Measurements from ENCODE around the gene KRTAP21-2. TPM values are rescaled to one million over a fixed set of nuclear protein-coding genes. Genes with fewer than 3 reads are reported as not detected.
"Not testable (repeated sequence)": the region's sequence is repeated elsewhere in the genome, so short reads cannot be mapped to it uniquely, and the experiment has no call there.

Gene KRTAP21-2
- not detected for total RNA-seq

DNA sequence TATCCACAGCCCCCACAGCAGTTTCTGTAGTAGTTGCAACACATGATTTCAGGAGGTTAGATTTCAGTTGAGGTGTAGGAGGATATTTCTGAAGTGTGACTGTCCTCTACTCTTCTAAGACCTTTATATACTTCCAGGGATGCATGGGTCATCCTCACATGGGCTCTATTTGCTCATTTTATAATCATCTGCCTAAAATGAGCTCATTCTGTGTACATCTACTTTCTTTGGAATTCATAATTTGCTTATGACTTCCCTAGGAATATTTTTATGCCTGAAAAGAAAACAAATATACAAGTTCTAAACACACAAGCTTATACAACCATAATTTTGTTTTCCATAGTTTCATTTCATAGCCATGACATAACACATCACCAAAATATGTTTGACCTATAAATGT lies at the start of gene KRTAP21-2:
Gene KRTAP21-2 (minus strand): TSS at position 101 of the 400 bp plus-strand sequence. CDS start 57 bp downstream, at position 44.
- Mint-ChIP-seq H3K4me1 (no peaks in the 10 kb centered on the region), H3K27me3 (no peaks in the 10 kb centered on the region), H3K27ac (no peak within 1 kb of the TSS)

DNA sequence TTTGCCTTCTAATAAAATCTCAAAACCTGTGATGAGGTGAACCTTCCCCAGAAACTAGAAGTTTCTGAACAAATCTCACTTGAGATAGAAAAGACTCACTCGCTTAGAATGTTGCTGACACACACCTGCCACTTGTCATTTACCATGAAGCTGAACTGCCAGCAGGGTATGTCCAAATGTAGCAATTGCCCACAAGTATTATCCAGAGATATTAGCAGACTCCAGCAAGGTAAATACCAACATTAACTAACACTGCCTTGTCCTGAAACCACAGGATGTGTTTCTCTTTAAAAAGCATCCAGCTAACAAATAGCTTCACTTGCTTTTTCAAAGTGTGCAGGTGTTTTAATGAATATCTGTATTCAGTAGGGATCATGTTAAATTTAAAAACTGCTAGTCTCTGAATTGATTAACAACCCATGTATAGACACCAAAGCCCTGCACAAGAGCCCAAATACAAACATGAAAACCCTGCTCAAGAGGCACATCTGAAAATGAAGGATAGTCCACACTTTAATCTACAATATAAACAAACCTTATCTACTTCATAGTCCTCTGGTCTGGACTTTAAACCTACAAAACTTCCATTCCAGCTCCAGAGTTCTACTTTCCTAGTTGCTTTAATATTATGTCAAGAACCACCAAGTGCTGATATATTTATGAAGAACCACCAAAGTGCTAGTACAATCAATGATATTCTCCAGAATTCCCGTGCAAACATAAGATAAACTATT lies 46.7 kb upstream of the KRTAP21-2 start:
- H3K36me3 Mint-ChIP-seq = no peaks in the 10 kb centered on the region
- peaks cover 10% of the 10 kb centered on the region for H3K27me3 Mint-ChIP-seq
- no peak overlapping the region for H3K4me3 Mint-ChIP-seq
- no peaks in the 10 kb centered on the region for H3K9me3 Mint-ChIP-seq
- H3K4me1 Mint-ChIP-seq = no peaks in the 10 kb centered on the region
- no peak for DNase-seq
- no peak overlapping the region for H3K27ac Mint-ChIP-seq

More for the DNA sequence above, at the start of gene KRTAP21-2:
- Mint-ChIP-seq H3K9me3 (peaks cover 4% of the 10 kb centered on the region), H3K36me3 (no peaks in the 10 kb centered on the region), H3K4me3 (no peak within 1 kb of the TSS)
- no peak for DNase-seq

DNA sequence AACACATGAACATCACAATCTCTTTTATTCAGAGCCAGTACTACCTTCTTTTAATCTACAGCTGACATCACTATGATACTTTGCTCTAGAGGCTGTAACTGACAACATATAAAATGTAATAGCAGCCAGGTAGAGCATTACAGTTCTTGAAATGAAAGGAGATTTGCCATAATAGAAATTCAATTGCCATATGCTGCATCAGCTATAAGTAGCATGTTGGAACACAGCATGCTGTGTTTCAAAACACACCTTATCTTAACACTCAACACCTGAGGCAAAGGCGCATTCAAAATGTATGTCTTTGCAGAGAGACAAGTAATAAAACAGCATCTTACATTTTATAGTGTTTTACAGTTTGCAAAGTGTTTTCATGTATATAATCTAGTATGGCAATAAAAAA lies 32.2 kb upstream of the KRTAP21-2 start:
- Mint-ChIP-seq H3K27ac (no peak overlapping the region), H3K27me3 (peaks cover 7% of the 10 kb centered on the region), H3K4me1 (no peaks in the 10 kb centered on the region), H3K4me3 (no peak overlapping the region), H3K36me3 (no peaks in the 10 kb centered on the region), H3K9me3 (peaks cover 2% of the 10 kb centered on the region)
- DNase-seq = no peak

DNA sequence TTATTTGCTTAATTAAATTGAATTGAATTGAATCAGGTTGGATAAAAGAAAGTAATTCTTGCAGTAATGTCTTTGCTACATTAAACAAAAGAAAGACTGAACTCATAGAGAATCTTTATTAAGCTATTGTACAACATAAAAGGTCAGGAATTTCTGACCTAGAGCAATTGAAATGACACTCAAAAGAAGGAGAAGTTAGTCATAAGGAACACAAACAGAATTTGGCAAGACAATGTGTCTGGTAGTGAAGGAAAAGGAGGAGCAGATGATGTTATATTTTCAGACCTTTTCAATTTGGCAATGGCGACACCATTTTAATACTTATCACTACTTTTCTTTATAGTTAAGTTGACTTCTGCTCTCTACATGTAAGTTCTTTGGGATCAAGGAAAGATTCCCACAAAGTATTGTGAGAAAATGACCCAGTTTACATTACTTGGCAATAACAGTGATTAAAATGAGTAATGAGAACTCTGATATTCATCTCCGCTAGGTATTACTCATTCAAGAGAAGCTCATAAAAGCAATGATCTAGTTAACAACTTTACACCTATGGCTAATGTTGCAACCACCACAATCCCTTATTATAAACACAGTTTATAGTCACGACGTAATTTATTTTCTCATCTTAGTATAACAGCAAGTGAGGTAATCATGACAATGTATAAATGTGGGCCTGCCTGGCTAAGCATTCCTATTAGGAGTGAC lies 22.8 kb upstream of the KRTAP21-2 start:
- DNase-seq = no peak
- Mint-ChIP-seq H3K27me3 (peaks cover 8% of the 10 kb centered on the region), H3K4me1 (no peaks in the 10 kb centered on the region), H3K4me3 (no peak overlapping the region), H3K27ac (no peak overlapping the region), H3K9me3 (no peaks in the 10 kb centered on the region), H3K36me3 (no peaks in the 10 kb centered on the region)

DNA sequence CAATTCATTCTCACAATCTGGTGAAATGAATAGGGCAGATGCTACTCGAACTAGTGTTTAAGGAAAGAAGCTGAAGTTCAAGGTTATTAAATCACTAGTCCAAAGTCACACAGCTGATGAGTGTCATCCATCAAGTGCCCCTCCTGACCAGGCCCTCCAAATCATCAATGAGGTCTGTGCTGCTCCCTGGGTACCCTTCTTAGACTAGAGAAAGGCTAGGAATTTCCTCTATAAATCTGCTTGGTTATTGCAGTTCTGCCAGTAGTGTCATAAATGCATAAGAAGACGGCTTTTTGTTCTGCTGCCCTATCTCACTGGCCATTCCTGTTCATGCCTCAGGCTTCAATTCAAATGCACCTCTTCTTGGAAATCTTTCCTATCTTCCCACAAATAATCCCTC lies 13.7 kb upstream of the KRTAP21-2 start:
- Mint-ChIP-seq H3K27me3 (peaks cover 18% of the 10 kb centered on the region), H3K36me3 (no peaks in the 10 kb centered on the region), H3K9me3 (no peaks in the 10 kb centered on the region), H3K4me3 (no peak overlapping the region), H3K27ac (no peak overlapping the region), H3K4me1 (no peaks in the 10 kb centered on the region)
- no peak for DNase-seq

DNA sequence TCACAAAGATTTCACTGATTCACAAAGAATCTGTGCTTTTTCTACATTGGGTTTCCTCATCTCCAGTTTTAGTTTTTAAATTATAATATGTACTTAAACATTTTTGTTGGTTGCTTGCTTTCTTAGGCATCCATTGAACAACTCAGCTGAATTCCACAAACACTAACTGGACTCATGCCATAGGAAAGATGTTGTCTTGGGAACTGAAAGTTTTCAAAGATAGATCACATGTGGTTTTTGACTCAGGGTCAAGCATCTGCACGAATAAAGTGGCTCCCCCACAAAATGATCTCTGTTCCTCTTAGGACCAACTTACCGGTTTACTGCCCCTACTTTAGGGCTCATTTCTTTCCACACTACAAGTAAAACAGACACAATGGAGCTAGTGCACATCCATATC lies 11.2 kb upstream of the KRTAP21-2 start:
- Mint-ChIP-seq H3K4me1 (no peaks in the 10 kb centered on the region), H3K27ac (no peak overlapping the region), H3K27me3 (peaks cover 22% of the 10 kb centered on the region), H3K36me3 (no peaks in the 10 kb centered on the region), H3K9me3 (no peaks in the 10 kb centered on the region), H3K4me3 (no peak overlapping the region)
- no peak for DNase-seq

DNA sequence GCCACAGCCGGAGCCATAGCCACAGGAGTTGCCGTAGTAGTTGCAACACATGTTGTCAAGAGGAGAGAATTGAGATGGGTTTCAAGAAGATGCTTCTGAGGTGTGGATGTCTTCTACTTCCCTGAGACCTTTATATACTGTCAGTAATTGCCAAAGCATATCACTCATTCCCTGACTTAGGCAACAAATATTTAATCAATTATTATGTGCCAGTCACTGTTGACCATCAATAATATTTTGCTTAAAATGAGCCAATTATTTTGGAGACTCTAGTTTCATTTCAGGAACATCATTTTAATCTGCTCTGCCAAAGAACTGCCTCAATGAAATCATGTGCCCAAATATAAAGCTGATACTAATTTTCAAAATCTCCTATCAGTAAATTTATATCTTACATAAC lies 8.3 kb upstream of the KRTAP21-2 start, which contains the start of gene KRTAP21-1:
Gene KRTAP21-1 (minus strand): TSS at position 101 of the 400 bp plus-strand sequence. CDS start 50 bp downstream, at position 51.
- H3K36me3 Mint-ChIP-seq, DNase-seq, H3K4me1 Mint-ChIP-seq, H3K4me3 Mint-ChIP-seq, H3K27ac Mint-ChIP-seq, H3K9me3 Mint-ChIP-seq: not testable (repeated sequence)
- H3K27me3 Mint-ChIP-seq = peaks cover 17% of the 10 kb centered on the region

DNA sequence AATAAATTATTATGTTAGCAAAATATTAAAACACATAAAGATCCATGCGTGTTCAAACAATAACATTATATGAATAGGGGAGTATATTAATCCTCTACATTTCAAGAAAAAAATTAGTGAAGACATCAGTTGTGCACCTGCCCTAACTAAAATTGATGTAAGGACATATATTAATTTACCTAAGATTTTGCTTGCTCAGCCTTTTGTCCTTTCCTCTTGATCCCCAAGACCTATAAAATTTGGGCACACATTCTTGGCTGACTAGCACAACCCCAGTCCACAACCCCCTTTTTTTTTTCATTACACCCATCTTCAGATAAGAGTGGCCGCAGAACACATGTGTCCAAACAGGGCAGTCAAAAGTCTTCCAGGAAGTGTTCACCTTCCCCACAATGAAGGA lies 6.6 kb downstream of the KRTAP21-2 start:
- Mint-ChIP-seq H3K27me3 (peaks cover 12% of the 10 kb centered on the region), H3K4me1 (no peaks in the 10 kb centered on the region), H3K36me3 (no peaks in the 10 kb centered on the region), H3K9me3 (peaks cover 3% of the 10 kb centered on the region), H3K4me3 (no peak overlapping the region), H3K27ac (no peak overlapping the region)
- no peak for DNase-seq

DNA sequence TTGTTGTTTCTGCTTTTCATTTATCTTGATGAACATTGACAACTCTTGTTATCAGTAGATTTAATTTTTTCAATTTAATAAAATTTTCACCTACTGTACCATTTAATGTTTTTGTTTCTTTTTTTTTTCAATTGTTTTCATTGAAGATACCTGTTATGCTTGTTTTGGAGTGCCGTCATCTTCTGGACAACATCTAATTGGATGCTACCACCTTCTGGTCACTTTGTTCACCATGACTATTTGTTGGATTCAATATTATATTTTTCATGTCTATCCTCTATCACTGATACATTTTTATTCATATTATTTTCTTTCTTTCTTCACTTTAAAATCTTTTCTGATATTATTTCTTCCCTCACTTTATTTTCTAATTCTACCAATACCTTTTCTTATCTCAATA lies 14.0 kb downstream of the KRTAP21-2 start:
- Mint-ChIP-seq H3K4me3 (no peak overlapping the region), H3K27me3 (peaks cover 13% of the 10 kb centered on the region), H3K9me3 (peaks cover 7% of the 10 kb centered on the region), H3K4me1 (no peaks in the 10 kb centered on the region), H3K27ac (no peak overlapping the region), H3K36me3 (peaks cover 1% of the 10 kb centered on the region)
- no peak for DNase-seq

DNA sequence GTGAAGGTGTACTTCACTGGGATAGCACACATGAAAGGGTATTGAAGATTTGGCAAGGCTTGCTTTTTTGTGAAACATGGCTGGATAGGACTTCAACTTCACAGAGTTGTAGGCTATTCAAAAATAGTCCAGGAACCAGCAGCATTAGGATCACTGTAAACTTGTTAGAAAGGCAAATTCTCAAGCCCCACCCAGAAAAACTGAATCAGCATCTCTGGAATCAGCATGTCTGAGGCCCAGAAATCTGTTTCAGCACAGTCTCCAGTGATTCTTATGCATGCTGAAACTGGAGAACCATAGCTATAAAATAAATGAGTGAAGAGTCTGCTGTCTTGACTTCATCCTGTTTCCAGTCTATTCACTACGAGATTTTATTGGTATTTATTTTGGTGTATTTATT lies 20.3 kb downstream of the KRTAP21-2 start:
- DNase-seq = no peak
- Mint-ChIP-seq H3K27ac (no peak overlapping the region), H3K4me1 (no peaks in the 10 kb centered on the region), H3K36me3 (peaks cover 1% of the 10 kb centered on the region), H3K4me3 (no peak overlapping the region), H3K9me3 (peaks cover 9% of the 10 kb centered on the region), H3K27me3 (peaks cover 36% of the 10 kb centered on the region)

DNA sequence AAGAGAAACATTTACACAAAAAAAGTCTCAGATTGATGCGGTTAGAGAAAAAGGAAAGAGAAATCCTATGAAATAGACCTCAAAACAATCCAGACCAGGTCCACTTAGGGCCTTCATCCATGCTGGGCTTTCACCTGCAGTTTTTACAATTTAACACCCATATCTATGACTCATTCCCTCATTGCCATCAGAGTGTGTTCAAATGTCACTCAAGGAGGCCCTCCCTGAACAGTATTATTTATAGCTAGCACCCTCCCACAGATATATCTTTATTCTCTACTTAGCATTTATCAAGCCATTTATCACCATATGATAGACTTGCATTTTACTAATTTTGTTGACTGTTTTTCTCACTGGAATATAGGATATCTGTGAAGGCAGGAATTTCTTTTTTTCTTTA lies 27.7 kb downstream of the KRTAP21-2 start:
- Mint-ChIP-seq H3K4me1 (peaks cover 19% of the 10 kb centered on the region), H3K27ac (peak overlapping the region; percentile 80), H3K4me3 (no peak overlapping the region), H3K36me3 (peaks cover 3% of the 10 kb centered on the region), H3K27me3 (peaks cover 13% of the 10 kb centered on the region), H3K9me3 (peaks cover 4% of the 10 kb centered on the region)
- no peak for DNase-seq

DNA sequence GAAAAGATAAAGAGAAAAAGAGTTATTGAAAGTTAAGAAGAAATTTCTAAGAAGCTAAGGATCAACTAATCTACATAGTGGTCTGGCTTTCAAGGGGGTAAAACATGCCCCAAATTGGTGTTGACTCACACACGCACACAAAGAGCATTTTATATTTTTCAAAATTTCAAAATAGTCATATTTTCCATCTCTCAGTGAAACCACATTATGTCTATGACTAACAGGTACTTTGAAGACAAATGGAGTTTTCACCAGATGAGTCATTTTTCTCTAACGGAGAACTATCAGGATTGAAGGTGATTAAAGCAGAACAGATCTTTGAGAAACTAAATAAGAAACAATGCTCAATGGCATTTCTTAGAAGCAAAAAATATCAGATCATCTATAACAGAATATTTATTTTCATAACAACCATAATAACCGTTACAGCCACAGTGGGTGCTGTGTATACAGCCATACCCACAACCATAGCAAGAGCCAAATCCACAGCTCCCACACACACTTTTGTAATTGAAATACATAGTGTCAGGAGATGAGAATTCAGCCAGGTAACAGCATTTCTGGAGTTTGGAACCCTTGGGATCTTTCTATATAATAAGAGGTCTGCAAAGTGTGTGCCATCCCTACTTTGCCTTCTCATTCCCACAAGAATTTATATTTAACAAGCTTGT lies 28.7 kb downstream of the KRTAP21-2 start, which contains the start of gene KRTAP21-3:
Gene KRTAP21-3 (minus strand): TSS at position 539 of the 671 bp plus-strand sequence. CDS start 18 bp downstream, at position 521.
- H3K27me3 Mint-ChIP-seq = peaks cover 7% of the 10 kb centered on the region
- H3K9me3 Mint-ChIP-seq = peaks cover 4% of the 10 kb centered on the region
- no peak within 1 kb of the TSS for H3K4me3 Mint-ChIP-seq
- H3K36me3 Mint-ChIP-seq = peaks cover 3% of the 10 kb centered on the region
- H3K4me1 Mint-ChIP-seq = peaks cover 19% of the 10 kb centered on the region
- H3K27ac Mint-ChIP-seq = peak within 1 kb of the TSS; percentile 83
- no peak for DNase-seq

DNA sequence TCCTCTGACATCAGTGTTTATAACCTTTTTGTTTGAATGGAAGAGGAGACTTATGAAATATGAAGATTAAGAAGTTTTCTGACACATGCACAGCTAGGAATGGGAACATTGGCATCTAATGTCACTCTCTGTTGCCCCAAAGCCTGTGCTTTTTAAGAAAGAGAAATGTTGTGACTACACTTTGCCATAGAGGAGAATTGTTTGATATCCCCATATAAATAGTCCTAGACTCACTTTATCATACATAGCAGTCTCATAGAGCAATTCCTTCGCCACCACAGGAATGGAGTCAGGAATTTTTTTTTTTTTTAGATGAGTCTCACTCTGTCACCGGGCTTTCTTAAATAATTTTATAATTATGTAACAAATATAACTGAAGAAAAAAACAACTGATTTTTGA lies 30.0 kb downstream of the KRTAP21-2 start:
- H3K9me3 Mint-ChIP-seq = peaks cover 6% of the 10 kb centered on the region
- H3K27ac Mint-ChIP-seq = peak overlapping the region; percentile 83

DNA sequence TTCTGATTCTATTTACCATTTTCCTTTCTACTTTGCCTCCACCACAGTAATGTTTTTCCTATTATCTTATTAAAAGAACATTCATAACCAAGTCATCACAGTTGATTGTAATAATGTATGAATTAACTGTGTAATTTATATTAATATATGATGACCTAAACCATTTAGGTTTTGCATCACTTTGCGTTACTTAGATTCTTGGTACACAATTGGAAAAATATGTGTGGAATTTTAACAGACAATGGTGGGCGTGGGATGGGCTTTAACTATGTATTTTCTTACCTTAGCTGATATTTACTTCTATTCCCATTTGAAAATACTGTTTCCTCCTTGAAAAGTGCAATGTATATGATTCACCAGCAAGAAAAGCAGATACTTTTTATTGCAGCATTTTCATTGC lies 32.1 kb downstream of the KRTAP21-2 start:
- peaks cover 19% of the 10 kb centered on the region for H3K4me1 Mint-ChIP-seq
- no peak overlapping the region for H3K27ac Mint-ChIP-seq
- DNase-seq = no peak
- no peak overlapping the region for H3K4me3 Mint-ChIP-seq
- H3K9me3 Mint-ChIP-seq = peaks cover 14% of the 10 kb centered on the region
- no peaks in the 10 kb centered on the region for H3K27me3 Mint-ChIP-seq
- H3K36me3 Mint-ChIP-seq = peaks cover 6% of the 10 kb centered on the region

More for the DNA sequence above, 30.0 kb downstream of the KRTAP21-2 start:
- peaks cover 19% of the 10 kb centered on the region for H3K4me1 Mint-ChIP-seq
- no peaks in the 10 kb centered on the region for H3K27me3 Mint-ChIP-seq
- DNase-seq = no peak
- no peak overlapping the region for H3K4me3 Mint-ChIP-seq
- H3K36me3 Mint-ChIP-seq = peaks cover 3% of the 10 kb centered on the region

DNA sequence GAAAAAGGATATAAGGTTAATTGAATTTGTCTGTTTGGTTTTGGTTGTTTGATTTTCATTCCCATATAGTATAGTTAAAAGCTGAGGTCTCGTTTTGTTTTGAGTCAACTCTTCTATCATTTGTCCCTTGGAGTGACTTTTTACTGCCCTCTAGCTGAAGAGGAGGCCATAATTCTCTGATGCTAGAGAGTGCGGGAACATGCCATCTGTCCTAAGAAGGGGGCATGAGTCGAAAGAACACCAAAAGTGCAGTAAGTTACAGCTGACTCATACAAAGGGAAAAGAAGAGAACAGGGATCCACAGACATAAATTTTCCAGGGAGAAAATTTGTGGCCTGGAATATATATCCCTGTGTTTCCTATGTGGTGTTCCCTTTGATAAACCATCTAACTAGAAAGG lies 32.6 kb downstream of the KRTAP21-2 start:
- no peak for DNase-seq
- no peak overlapping the region for H3K4me3 Mint-ChIP-seq
- H3K27me3 Mint-ChIP-seq = no peaks in the 10 kb centered on the region
- peaks cover 6% of the 10 kb centered on the region for H3K36me3 Mint-ChIP-seq
- peaks cover 14% of the 10 kb centered on the region for H3K9me3 Mint-ChIP-seq
- peaks cover 15% of the 10 kb centered on the region for H3K4me1 Mint-ChIP-seq
- H3K27ac Mint-ChIP-seq = no peak overlapping the region
